Astrocyte of the cerebellum (primary cell): ENCODE results near the gene CFAP20DC.
"Not testable (repeated sequence)": the region's sequence is repeated elsewhere in the genome, so short reads cannot be mapped to it uniquely, and the experiment has no call there.

Source experiments
- DNase-seq: peaks from one replicate; pipeline ENCODE4 v3.0.0-alpha.2; 2011; ENCODE audit warnings: low read depth
- H3K4me3 ChIP-seq: 2 replicates; pipeline ENCODE4 v1.5.1; 2011; ENCODE audit warnings: mild to moderate bottlenecking, low read depth, low read length, moderate library complexity
- in situ Hi-C: cut with HindIII; loops from 2 replicates; pipeline ENCODE4 v1.10.0; 2017; ENCODE audit warnings: low sequenced_read_pairs
- TF ChIP-seq, protein P1 (sequence below): IDR thresholded peaks from 2 replicates; pipeline ENCODE4 v1.5.1; 2012; ENCODE audit warnings: low read length, low read depth, moderate library complexity, mild to moderate bottlenecking; ENCODE audit errors: missing control alignments

The CFAP20DC gene

DNA sequence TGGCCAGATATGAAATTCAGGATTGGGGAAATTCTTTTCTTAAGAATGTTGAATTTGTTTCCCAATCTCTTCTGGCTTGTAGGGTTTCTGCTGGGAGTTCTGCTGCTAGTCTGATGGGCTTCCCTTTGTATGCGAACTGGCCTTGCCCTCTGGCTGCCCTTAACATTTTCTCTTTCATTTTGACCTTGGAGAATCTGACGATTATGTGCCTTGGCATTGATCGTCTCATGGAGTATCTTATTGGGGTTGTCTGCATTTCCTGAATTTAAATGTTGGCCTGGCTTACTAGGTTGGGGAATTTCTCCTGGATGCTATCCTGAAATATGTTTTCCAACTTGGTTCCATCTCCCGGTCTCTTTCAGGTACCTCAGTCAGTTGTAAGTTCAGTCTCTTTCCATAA, 152.2 kb downstream of the CFAP20DC start:
- H3K4me3 ChIP-seq = no peak overlapping the region
- TF ChIP-seq, protein P1, sequence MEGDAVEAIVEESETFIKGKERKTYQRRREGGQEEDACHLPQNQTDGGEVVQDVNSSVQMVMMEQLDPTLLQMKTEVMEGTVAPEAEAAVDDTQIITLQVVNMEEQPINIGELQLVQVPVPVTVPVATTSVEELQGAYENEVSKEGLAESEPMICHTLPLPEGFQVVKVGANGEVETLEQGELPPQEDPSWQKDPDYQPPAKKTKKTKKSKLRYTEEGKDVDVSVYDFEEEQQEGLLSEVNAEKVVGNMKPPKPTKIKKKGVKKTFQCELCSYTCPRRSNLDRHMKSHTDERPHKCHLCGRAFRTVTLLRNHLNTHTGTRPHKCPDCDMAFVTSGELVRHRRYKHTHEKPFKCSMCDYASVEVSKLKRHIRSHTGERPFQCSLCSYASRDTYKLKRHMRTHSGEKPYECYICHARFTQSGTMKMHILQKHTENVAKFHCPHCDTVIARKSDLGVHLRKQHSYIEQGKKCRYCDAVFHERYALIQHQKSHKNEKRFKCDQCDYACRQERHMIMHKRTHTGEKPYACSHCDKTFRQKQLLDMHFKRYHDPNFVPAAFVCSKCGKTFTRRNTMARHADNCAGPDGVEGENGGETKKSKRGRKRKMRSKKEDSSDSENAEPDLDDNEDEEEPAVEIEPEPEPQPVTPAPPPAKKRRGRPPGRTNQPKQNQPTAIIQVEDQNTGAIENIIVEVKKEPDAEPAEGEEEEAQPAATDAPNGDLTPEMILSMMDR = no peak
- DNase-seq = no peak
- in situ Hi-C loops = no loop called here

DNA sequence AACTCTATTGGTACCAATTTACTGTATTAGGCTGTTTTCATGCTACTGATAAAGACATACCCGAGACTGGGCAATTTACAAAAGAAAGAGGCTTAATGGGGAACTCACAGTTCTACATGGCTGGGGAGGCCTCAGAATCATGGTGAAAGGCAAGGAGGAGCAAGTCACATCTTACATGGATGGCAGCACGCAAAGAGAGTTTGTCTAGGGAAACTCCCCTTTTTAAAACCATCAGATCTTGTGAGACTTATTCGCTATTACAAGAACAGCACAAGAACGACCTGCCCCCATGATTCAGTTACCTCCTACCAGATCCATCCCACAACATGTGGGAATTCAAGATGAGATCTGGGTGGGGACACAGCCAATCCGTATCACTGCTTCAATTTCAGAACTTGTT, 154.1 kb downstream of the CFAP20DC start:
- in situ Hi-C loops, DNase-seq, H3K4me3 ChIP-seq: not testable (repeated sequence)

DNA sequence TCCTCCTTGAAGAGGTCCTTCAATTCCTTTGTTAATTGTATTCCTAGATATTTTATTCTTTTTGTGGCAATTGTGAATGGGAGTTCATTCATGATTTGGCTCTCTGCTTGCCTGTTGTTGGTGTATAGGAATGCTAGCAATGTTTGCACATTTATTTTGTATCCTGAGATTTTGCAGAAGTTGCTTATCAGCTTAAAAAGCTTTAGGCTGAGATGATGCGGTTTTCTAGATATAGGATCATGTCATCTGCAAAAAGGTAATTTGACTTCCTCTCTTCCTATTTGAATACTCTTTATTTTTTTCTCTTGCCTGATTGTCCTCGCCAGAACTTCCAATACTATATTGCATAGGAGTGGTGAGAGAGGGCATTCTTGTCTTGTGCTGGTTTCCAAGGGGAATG, 157.3 kb downstream of the CFAP20DC start:
- DNase-seq, in situ Hi-C loops, H3K4me3 ChIP-seq: not testable (repeated sequence)

DNA sequence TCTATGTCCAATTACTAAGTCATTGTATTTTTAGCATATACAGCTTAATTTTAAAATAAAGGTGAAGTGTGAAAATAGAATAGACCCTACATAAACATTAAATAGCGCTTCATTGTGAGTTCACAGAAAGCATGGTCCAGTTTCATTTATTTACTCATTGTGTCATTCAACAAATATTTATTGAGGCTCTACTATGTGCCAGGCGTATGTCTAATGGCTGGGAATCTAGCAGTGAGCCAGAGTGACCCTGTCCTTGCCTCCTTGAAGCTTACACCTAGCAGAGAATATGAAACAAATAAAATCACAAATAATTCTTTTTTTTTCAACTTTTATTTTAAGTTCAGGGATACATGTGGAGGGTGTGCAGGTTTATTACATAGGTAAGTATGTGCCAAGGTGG, 161.7 kb downstream of the CFAP20DC start:
- H3K4me3 ChIP-seq = no peak overlapping the region
- in situ Hi-C loops = no loop called here
- no peak for DNase-seq
- TF ChIP-seq, protein P1 = no peak

DNA sequence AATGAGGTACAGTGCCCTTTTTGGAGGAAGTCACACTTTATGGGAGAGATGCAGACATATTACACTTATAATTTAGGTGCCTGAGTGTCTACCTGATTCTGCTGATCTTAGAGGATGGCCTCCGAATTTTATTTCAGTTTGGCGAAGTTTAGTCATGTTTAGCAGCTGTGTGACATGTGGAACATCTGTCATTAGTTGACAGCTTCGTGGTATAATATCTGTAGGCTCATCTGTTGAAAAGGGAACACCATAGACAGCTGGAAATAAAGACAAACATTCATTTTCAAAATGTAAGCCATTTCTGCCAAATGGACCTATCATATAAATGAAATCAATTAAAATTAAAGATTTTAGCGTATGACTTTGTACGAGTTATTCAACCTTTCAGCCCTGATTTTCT, 165.4 kb downstream of the CFAP20DC start:
- no peak overlapping the region for H3K4me3 ChIP-seq
- in situ Hi-C loops = no loop called here
- no peak for DNase-seq
- TF ChIP-seq, protein P1 = no peak

DNA sequence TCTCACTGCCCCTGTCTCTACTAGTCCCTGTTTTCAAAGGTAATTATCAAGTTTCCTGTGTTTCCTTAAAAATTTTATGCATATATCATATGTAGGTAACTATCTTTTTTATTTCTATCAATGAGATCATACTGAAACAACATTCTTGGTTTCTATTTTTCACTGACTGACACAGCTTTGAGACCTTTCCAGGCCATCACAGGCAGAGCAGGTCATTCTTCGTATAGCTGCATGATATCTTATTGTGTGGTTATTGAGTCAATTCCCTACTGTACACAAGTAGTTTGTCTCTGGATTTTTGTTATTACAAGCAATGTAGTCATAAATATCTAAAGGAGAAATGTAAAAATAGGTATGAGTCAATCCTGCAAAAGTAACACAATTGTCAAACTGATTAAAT, 169.6 kb downstream of the CFAP20DC start:
- TF ChIP-seq, protein P1 = no peak
- H3K4me3 ChIP-seq = no peak overlapping the region
- DNase-seq = no peak
- in situ Hi-C loops = no loop called here

DNA sequence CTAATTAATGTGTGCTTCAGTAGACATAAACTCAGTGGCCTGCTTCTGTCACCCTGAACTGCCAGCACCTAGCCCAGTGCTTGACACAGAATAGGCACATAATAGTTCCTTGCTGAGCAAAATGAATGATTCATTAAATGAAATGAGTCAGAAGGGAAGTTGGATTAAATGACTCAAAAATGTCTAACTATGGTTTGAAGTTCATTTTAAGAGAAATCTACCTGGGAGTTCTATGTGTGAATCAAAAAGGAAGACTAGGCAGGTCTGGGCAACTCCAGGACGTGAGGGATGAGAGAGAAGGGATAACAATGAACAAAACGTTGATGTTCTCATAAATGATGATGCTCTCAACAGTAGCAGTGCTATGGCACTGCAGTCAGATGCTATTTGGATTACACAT, 175.0 kb downstream of the CFAP20DC start:
- TF ChIP-seq, protein P1 = no peak
- DNase-seq = no peak
- H3K4me3 ChIP-seq = no peak overlapping the region
- in situ Hi-C loops = no loop called here

DNA sequence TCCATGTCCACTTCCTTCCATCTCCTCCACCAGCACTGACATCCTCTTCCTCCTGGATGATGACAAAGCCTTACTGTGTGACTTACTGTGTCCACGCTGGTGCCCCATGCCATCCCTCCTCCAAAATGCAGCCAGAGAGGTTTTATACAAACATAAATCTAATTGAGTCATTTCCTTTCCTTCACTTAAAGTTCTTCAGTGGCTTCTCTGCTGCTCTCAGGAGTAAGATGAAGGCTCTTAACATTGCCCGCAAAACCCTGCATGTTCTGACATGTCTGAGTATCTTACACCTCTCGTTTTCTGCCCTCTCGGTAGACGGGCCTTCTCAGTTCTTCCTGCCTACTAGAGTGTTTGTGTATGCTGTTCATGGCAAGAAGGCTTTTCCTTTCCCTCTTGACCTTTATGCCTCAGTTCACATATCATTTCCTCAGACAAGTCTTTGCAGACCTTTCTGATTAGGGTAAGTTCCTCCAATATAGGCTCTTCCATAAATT, 175.5 kb downstream of the CFAP20DC start:
- H3K4me3 ChIP-seq = no peak overlapping the region
- TF ChIP-seq, protein P1 = no peak
- no peak for DNase-seq
- in situ Hi-C loops = no loop called here
